SJCRH30 (cell line): ENCODE measurements around the gene TNKS1BP1. TPM values are rescaled to one million over a fixed set of nuclear protein-coding genes. Genes with fewer than 3 reads are reported as not detected.

Experiments
- DNase-seq, 2 experiments: peaks; one replicate each; pipeline ENCODE4 v3.0.0-alpha.2; 2015 to 2020
- H3K27ac ChIP-seq: fragments of 250-450 bp; sonication (Bioruptor Pico); 2 replicates; pipeline ENCODE4 v1.5.1; 2020; ENCODE audit warnings: mild to moderate bottlenecking, moderate library complexity
- H3K27me3 ChIP-seq: fragments of 250-450 bp; sonication (Bioruptor Pico); 2 replicates; pipeline ENCODE4 v1.5.1; 2020; ENCODE audit warnings: mild to moderate bottlenecking, moderate library complexity
- H3K36me3 ChIP-seq: fragments of 250-450 bp; sonication (Bioruptor Pico); 2 replicates; pipeline ENCODE4 v1.5.1; 2020; ENCODE audit warnings: mild to moderate bottlenecking, moderate library complexity
- H3K4me1 ChIP-seq: fragments of 250-450 bp; sonication (Bioruptor Pico); 2 replicates; pipeline ENCODE4 v1.5.1; 2020; ENCODE audit warnings: mild to moderate bottlenecking, moderate library complexity
- H3K4me3 ChIP-seq: fragments of 250-450 bp; sonication (Bioruptor Pico); 2 replicates; pipeline ENCODE4 v1.5.1; 2020; ENCODE audit warnings: mild to moderate bottlenecking, moderate library complexity
- H3K9me3 ChIP-seq: fragments of 250-450 bp; sonication (Bioruptor Pico); replicated peaks from 2 replicates; pipeline ENCODE4 v1.5.1; 2020; ENCODE audit warnings: mild to moderate bottlenecking, moderate library complexity
- total RNA-seq: library from RNA; depleted of rRNA; stranded (reverse); fragments of >200 nt; shearing (Covaris generic); gene quantifications from 2 replicates; pipeline ENCODE4 v1.2.3, GENCODE V29; 2014

Gene TNKS1BP1
- total RNA-seq, 1 experiment from 2014 or later, result 70.9 TPM

- H3K4me1 ChIP-seq, result peaks cover 10% of the 10 kb centered on the region
- H3K36me3 ChIP-seq, result peaks cover 75% of the 10 kb centered on the region
- no peak overlapping the region for H3K27ac ChIP-seq
- no peaks in the 10 kb centered on the region for H3K9me3 ChIP-seq
- no peak for DNase-seq
- no peak overlapping the region for H3K4me3 ChIP-seq
- H3K27me3 ChIP-seq, result no peaks in the 10 kb centered on the region
Observed at GRCh38 chr11:57331720-57332119, 7.0 kb upstream of the TNKS1BP1 start.

- H3K4me1 ChIP-seq, result peaks cover 11% of the 10 kb centered on the region
- no peak overlapping the region for H3K4me3 ChIP-seq
- no peak for DNase-seq
- H3K36me3 ChIP-seq, result peaks cover 82% of the 10 kb centered on the region
- no peak overlapping the region for H3K27ac ChIP-seq
- H3K9me3 ChIP-seq, result no peaks in the 10 kb centered on the region
- H3K27me3 ChIP-seq, result no peaks in the 10 kb centered on the region
Observed at GRCh38 chr11:57330029-57330428, 5.3 kb upstream of the TNKS1BP1 start.

GRCh38 chr11:57327721-57328120, 3.0 kb upstream of the TNKS1BP1 start:
- Histone ChIP-seq H3K27ac (no peak overlapping the region), H3K4me3 (no peak overlapping the region), H3K27me3 (no peaks in the 10 kb centered on the region), H3K36me3 (peaks cover 66% of the 10 kb centered on the region), H3K9me3 (no peaks in the 10 kb centered on the region), H3K4me1 (peaks cover 13% of the 10 kb centered on the region)
- no peak for DNase-seq

- H3K4me1 ChIP-seq, result peaks cover 21% of the 10 kb centered on the region
- DNase-seq, result no peak
- H3K9me3 ChIP-seq, result no peaks in the 10 kb centered on the region
- H3K36me3 ChIP-seq, result peaks cover 47% of the 10 kb centered on the region
- H3K27ac ChIP-seq, result peak overlapping the region; percentile 78
- no peaks in the 10 kb centered on the region for H3K27me3 ChIP-seq
- H3K4me3 ChIP-seq, result peak overlapping the region; percentile 65
Observed at GRCh38 chr11:57325735-57326048, 940 bp upstream of the TNKS1BP1 start.

- H3K36me3 ChIP-seq, result peaks cover 34% of the 10 kb centered on the region
- peak; percentile 72 to 73 for DNase-seq
- H3K9me3 ChIP-seq, result no peaks in the 10 kb centered on the region
- H3K27ac ChIP-seq, result peak overlapping the region; percentile 33; the same call in 1 of the 2 replicates
- peak overlapping the region; percentile 65 for H3K4me3 ChIP-seq
- no peaks in the 10 kb centered on the region for H3K27me3 ChIP-seq
- H3K4me1 ChIP-seq, result peaks cover 21% of the 10 kb centered on the region
Observed at GRCh38 chr11:57324154-57324885, 432 bp downstream of the TNKS1BP1 start.

- no peaks in the 10 kb centered on the region for H3K27me3 ChIP-seq
- no peaks in the 10 kb centered on the region for H3K9me3 ChIP-seq
- no peak for DNase-seq
- H3K36me3 ChIP-seq, result peaks cover 32% of the 10 kb centered on the region
- H3K27ac ChIP-seq, result peak overlapping the region; percentile 33; the same call in 1 of the 2 replicates
- H3K4me3 ChIP-seq, result peak overlapping the region; percentile 65
- peaks cover 21% of the 10 kb centered on the region for H3K4me1 ChIP-seq
Observed at GRCh38 chr11:57323855-57324153, 948 bp downstream of the TNKS1BP1 start.

GRCh38 chr11:57323167-57323854, 1.4 kb downstream of the TNKS1BP1 start:
- H3K4me3 ChIP-seq, result peak overlapping the region; percentile 65
- DNase-seq, result no peak
- no peaks in the 10 kb centered on the region for H3K9me3 ChIP-seq
- H3K27ac ChIP-seq, result no peak overlapping the region; the same call in 1 of the 2 replicates
- H3K27me3 ChIP-seq, result no peaks in the 10 kb centered on the region
- peaks cover 21% of the 10 kb centered on the region for H3K4me1 ChIP-seq
- H3K36me3 ChIP-seq, result peaks cover 30% of the 10 kb centered on the region

- Histone ChIP-seq H3K36me3 (peaks cover 30% of the 10 kb centered on the region), H3K4me1 (peaks cover 21% of the 10 kb centered on the region), H3K27ac (no peak overlapping the region; the same call in 1 of the 2 replicates), H3K4me3 (peak overlapping the region; percentile 4; the same call in 1 of the 2 replicates), H3K9me3 (no peaks in the 10 kb centered on the region), H3K27me3 (no peaks in the 10 kb centered on the region)
- peak; percentile 87 to 88 for DNase-seq
Observed at GRCh38 chr11:57322256-57323166, 2.2 kb downstream of the TNKS1BP1 start.

GRCh38 chr11:57321388-57322255, 3.1 kb downstream of the TNKS1BP1 start:
- Histone ChIP-seq H3K27me3 (no peaks in the 10 kb centered on the region), H3K9me3 (no peaks in the 10 kb centered on the region), H3K36me3 (peaks cover 28% of the 10 kb centered on the region), H3K27ac (no peak overlapping the region; the same call in 1 of the 2 replicates), H3K4me1 (peaks cover 21% of the 10 kb centered on the region), H3K4me3 (peak overlapping the region; percentile 4; the same call in 1 of the 2 replicates)
- DNase-seq, result no peak

GRCh38 chr11:57320719-57321387, 3.9 kb downstream of the TNKS1BP1 start:
- no peaks in the 10 kb centered on the region for H3K9me3 ChIP-seq
- no peak overlapping the region for H3K27ac ChIP-seq
- no peak for DNase-seq
- H3K36me3 ChIP-seq, result peaks cover 24% of the 10 kb centered on the region
- no peak overlapping the region for H3K4me3 ChIP-seq
- peaks cover 25% of the 10 kb centered on the region for H3K4me1 ChIP-seq
- H3K27me3 ChIP-seq, result no peaks in the 10 kb centered on the region

GRCh38 chr11:57320067-57320718, 4.6 kb downstream of the TNKS1BP1 start:
- Histone ChIP-seq H3K27ac (no peak overlapping the region), H3K27me3 (no peaks in the 10 kb centered on the region), H3K4me1 (peaks cover 31% of the 10 kb centered on the region), H3K4me3 (no peak overlapping the region), H3K36me3 (peaks cover 24% of the 10 kb centered on the region), H3K9me3 (no peaks in the 10 kb centered on the region)
- no peak for DNase-seq

- Histone ChIP-seq H3K36me3 (peaks cover 24% of the 10 kb centered on the region), H3K27me3 (no peaks in the 10 kb centered on the region), H3K9me3 (no peaks in the 10 kb centered on the region), H3K4me3 (no peak overlapping the region), H3K4me1 (peaks cover 29% of the 10 kb centered on the region), H3K27ac (no peak overlapping the region)
- DNase-seq, result no peak
Observed at GRCh38 chr11:57318178-57318577, 6.6 kb downstream of the TNKS1BP1 start.

- Histone ChIP-seq H3K4me1 (peaks cover 23% of the 10 kb centered on the region), H3K27me3 (no peaks in the 10 kb centered on the region), H3K4me3 (no peak overlapping the region), H3K27ac (peak overlapping the region; percentile 23; the same call in 1 of the 2 replicates), H3K9me3 (no peaks in the 10 kb centered on the region), H3K36me3 (peaks cover 24% of the 10 kb centered on the region)
- no peak for DNase-seq
Observed at GRCh38 chr11:57316017-57316416, 8.7 kb downstream of the TNKS1BP1 start.
